Smooth muscle cell of the brain vasculature (primary cell): ENCODE results near the gene PTPRR.
"Not testable (repeated sequence)": the region's sequence is repeated elsewhere in the genome, so short reads cannot be mapped to it uniquely, and the experiment has no call there.

ENCODE experiments used
- DNase-seq: peaks from one replicate; pipeline ENCODE4 v3.0.0-alpha.2; 2012; ENCODE audit warnings: low read depth, low spot score

The PTPRR gene

GRCh38 chr12:70749931-70750330, 170.6 kb downstream of the PTPRR start:
- DNase-seq: no peak

- DNase-seq: no peak
Observed at GRCh38 chr12:70748809-70749208, 171.7 kb downstream of the PTPRR start.

- DNase-seq: no peak
Observed at GRCh38 chr12:70747445-70748260, 172.9 kb downstream of the PTPRR start.

- no peak for DNase-seq
Observed at GRCh38 chr12:70745048-70745447, 175.5 kb downstream of the PTPRR start.

DNA sequence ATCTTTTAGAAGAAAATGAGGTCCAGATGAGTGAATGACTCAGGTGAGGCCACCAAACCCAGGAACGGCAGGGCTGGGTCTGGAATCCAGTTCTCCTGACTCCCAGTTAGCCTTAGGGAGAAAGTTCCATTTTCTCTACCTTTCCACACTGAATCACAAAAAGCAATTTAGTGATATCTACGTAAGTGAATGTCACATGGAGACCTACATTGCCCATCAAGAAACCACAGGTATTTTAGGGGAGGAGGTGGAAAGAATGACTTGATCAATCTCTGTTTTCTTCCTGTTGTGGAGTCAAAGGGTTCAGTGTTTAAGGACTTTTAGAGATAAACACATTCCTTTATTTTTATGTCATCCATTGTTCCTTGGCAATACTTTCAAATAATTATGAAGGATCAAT, 176.4 kb downstream of the PTPRR start:
- DNase-seq: no peak

DNA sequence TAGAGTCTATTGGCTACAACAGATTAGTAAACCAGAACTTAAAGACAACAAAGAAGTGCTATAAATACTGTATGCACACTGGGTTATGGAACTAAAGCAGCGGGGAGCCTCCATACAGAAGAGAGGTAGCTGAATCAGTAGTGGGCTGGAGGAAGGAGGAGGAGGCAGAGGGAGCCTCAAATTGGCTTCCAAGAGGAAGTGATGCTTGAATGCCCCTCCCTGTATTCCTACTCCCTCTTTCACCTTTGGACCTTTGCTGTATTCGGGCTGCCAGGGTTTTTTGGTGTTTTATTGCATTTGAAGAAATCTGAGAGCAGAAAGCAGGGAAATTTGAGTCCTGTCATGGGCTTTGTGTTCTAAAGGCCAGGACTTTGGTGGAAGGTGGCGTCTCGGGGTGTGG, 179.3 kb downstream of the PTPRR start:
- DNase-seq: no peak

GRCh38 chr12:70739756-70740155, 180.8 kb downstream of the PTPRR start:
- no peak for DNase-seq

GRCh38 chr12:70736351-70737133, 184.0 kb downstream of the PTPRR start:
- no peak for DNase-seq

DNA sequence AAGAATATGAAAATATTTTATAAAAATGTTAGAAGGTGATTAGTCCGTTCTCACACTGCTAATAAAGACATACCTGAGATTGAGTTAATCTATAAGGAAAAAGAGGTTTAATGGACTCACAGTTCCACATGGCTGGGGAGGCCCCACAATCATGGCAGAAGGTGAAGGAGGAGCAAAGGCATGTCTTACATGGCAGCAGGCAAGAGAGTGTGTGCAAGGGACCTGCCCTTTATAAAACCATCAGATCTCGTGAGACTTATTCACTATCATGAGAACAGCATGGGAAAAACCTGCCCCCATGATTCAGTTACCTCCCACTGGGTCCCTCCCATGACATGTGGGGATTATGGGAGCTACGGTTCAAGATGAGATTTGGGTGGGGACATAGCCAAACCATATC, 185.3 kb downstream of the PTPRR start:
- DNase-seq: not testable (repeated sequence)

DNA sequence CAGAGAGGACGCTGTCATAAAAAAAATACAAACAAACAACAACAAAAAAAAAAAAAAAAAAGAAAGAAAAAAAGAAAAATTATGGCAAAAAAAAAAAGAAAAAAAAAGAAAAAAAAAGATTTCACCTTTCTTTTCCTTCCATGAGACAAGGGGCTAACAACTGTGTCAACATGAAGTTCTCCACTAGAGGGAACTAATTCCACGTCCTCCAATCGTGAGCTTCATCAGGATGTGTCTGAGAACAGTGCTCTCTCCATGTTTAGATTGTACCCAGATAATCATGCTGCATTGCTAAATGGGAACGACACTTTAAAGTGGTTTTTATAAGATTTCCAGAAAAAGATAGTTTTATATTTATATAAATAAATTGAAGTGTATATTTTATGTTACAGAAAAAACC, 187.2 kb downstream of the PTPRR start:
- DNase-seq: peak; percentile 35

DNA sequence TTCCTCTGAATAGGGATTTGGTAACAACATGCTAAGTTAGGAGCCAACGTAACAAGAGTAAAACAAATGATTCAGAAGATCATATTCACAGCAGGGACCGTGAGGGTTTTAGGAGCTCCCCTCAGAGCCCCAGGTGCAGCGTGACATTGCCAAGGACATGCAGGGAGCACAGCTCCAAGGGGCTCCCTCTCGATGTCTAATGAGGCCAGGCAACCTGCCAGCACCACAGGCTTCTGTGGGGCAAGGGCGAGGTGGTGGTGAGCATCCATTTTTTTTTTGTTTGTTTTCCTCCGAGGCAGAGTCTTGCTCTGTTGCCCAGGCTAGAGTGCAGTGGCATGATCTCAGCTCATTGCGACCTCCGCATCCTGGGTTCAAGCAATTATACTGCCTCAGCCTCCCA, 188.3 kb downstream of the PTPRR start:
- DNase-seq: no peak

GRCh38 chr12:70730675-70731180, 189.8 kb downstream of the PTPRR start:
- no peak for DNase-seq

GRCh38 chr12:70724444-70724843, 196.1 kb downstream of the PTPRR start:
- no peak for DNase-seq

DNA sequence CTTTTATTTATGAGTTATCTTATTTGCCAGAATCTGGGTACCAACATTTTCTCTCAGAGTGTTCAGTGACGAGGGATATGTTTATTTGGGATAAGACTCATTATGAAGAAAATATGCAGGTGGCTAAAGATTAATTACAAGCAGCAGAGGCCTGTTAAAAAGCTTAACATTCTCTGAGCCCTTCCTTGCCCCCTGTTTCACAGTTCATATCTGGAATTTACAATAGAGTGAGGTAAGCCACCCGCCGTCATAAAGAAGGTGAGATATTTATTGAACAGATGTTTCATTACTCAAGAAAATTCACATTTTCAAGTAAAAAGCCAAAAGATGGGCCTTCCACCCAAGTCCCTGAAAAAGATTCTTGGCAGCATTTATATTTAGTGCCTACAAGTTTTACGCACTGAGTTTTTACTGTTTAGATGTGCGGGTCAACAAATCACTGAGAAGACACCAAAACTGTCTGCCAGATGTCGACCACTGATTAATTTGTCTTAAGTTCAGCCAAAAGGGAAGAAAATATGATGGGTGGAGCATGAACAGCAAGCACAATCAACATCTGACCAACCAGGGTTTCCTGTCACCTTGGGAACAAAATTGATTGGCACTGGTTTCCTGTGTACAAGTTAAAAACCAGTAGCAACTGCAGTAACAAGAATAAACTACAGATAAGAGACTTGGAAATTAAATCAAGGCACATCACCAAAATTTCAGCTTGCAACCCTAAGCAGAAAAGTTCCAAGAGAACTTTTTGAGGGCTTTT, 197.8 kb downstream of the PTPRR start:
- DNase-seq: no peak

- no peak for DNase-seq
Observed at GRCh38 chr12:70721656-70722357, 198.7 kb downstream of the PTPRR start.

GRCh38 chr12:70721216-70721615, 199.3 kb downstream of the PTPRR start:
- no peak for DNase-seq

DNA sequence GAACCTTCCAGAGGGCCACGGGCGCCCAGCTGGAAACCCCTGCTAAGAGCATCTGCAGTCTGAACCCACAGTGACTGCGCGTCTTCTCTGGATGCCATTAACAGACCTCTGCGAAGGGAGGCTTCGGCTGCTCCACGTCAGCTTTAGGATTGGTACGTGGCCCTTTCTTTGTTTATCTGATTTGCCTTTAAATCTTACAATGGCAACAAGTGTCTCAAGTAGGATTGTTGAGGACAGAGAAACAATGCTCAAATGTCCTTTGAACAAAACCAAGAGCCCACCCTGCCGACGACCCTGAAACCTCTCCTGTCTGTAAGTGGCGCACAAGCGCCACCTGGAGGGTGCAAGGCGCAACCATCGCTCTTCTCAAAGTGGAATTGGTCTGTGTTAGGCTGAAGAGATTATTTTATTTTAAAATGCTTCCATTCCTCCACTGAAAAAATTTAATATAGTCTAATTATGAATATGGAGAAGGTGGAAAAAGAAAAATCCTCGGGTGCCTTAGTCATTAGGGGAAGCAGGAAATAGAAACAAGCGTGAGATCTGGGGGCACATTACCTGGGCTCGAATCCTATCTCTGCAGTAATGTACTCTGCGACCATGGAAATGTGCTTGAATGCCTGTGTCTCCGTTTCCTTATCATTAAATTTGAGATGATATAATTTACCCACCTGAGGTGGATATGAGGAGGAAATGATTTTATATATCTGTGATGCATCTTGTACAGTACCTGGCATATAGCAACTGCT, 200.7 kb downstream of the PTPRR start:
- peak; percentile 50 for DNase-seq

DNA sequence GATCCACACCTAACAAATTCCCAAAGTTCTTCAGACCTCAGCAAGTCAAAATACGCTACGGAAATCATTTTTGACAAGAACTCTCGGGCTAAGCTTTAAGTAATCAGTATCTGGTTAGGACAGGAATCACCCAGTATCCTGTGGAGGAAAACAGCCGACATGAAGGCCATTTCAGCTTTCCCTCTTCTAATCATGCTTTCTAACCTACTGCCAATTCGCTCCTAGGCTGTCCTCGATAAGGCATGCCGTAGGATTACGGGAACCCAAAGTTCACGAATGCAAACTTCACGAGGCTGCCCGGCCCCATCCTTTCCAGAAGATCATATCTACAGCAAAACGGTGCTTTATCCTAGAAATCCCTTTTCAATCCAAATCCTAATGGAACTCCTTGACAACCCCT, 201.5 kb downstream of the PTPRR start:
- no peak for DNase-seq

DNA sequence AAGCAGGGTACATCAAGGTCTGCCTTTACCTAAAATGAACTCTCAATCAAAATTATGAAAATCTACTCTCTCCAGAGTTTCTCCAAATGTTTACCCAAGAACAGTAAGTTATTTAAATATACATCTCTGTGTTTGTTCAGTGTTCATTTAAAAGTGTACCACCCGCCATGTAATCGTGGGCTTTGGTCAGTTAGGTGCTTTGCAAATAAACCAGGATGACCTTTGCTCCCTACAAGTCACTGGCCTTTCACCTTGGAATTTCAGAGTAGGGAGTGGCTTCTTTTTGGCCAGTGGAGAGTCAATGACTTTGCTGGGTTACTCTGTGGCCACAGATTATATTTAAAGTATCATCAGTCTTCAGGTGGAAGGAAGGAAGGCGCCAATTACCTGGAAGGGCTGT, 208.7 kb downstream of the PTPRR start:
- DNase-seq: no peak

- DNase-seq: no peak
Observed at GRCh38 chr12:70709022-70709421, 211.5 kb downstream of the PTPRR start.

- DNase-seq: no peak
Observed at GRCh38 chr12:70706611-70707010, 213.9 kb downstream of the PTPRR start.
